Prostate gland (tissue), 2 donors: ENCODE results near the gene PRMT9. TPM values are rescaled to one million over a fixed set of nuclear protein-coding genes. Genes with fewer than 3 reads are reported as not detected.

Source experiments
- DNase-seq: peaks from one replicate; pipeline ENCODE4 v3.0.0-alpha.2; 2019; ENCODE audit warnings: low spot score
- H3K27ac ChIP-seq, 2 donors: fragments of 200-600 bp; sonication (generic); 2 replicates each; pipeline ENCODE4 v1.5.1; 2017 to 2019
- H3K27me3 ChIP-seq: fragments of 200-600 bp; sonication (generic); replicated peaks from 2 replicates; pipeline ENCODE4 v1.5.1; 2019; ENCODE audit not compliant: insufficient read depth
- H3K36me3 ChIP-seq, 2 donors: fragments of 200-600 bp; sonication (generic); 1 replicate in 1 of 2; 2 replicates in 1 of 2; pipeline versions ENCODE4 v1.5.1 to v1.8.1; 2017 to 2019
- H3K4me1 ChIP-seq: fragments of 200-600 bp; sonication (generic); replicated peaks from 2 replicates; pipeline ENCODE4 v1.5.1; 2019
- H3K4me3 ChIP-seq, 2 donors: fragments of 200-600 bp; sonication (generic); 2 replicates each; pipeline ENCODE4 v1.5.1; 2017 to 2019
- H3K9me3 ChIP-seq: fragments of 200-600 bp; sonication (generic); 2 replicates; pipeline ENCODE4 v1.5.1; 2017
- CTCF ChIP-seq, 4 experiments: fragments of 200-600 bp in 2 of 4; fragments of 450-650 bp in 2 of 4; sonication (generic) in 2 of 4; IDR thresholded peaks; 1 replicate in 3 of 4; 2 replicates in 1 of 4; pipeline ENCODE4 v1.5.1; 2016 to 2019; ENCODE audit warnings: antibody characterized with exemption in 4 of 4, mild to moderate bottlenecking in 2 of 4, moderate library complexity in 2 of 4
- POLR2A ChIP-seq: fragments of 450-650 bp; IDR thresholded peaks from one replicate; pipeline ENCODE4 v1.6.1; 2016; ENCODE audit warnings: antibody characterized with exemption, mild to moderate bottlenecking
- POLR2AphosphoS5 ChIP-seq: sonication (generic); formaldehyde crosslinking; IDR thresholded peaks from one replicate; pipeline ENCODE4 v1.6.1; 2017; ENCODE audit warnings: antibody characterized with exemption
- WGBS: methylation state at CpG from one replicate; pipeline ENCODE4 v1.1.5; 2018; 5-methylcytosine and 5-hydroxymethylcytosine counted together
- intact Hi-C: fragments of 100-400 bp; cut with DNase I; formaldehyde crosslinking; loops from one replicate; pipeline ENCODE4 v1.14.2; 2022
- total RNA-seq, 2 donors: library from RNA; depleted of rRNA; stranded (reverse); fragments of >200 nt; gene quantifications; one replicate each; pipeline ENCODE4 v1.1.0, GENCODE V29; 2016

PRMT9 gene
- total RNA-seq, 2 donors from 2014 or later: 10.4 to 15.7 TPM

- intact Hi-C loops: loop anchor here (10.0 kb wide), 1 partner anchor 254 kb away; no protein-coding TSS in a partner anchor
- Histone ChIP-seq H3K27me3 (no peaks in the 10 kb centered on the region), H3K9me3 (no peaks in the 10 kb centered on the region), H3K36me3 (no peaks in the 10 kb centered on the region), H3K4me3 (no peak overlapping the region), H3K27ac (no peak overlapping the region), H3K4me1 (no peaks in the 10 kb centered on the region)
- DNase-seq: no peak
- no peak for TF ChIP-seq POLR2A
- no peak for TF ChIP-seq POLR2AphosphoS5
- no peak for TF ChIP-seq CTCF (IDR thresholded peaks at IDR 0.05)
- WGBS: 83% methylated on average over 1 of the region's 1 CpG
Measured at GRCh38 chr4:147610686-147611085, 73.3 kb downstream of the PRMT9 start.

GRCh38 chr4:147607471-147607870 lies 76.5 kb downstream of the PRMT9 start:
- H3K4me1 ChIP-seq: no peaks in the 10 kb centered on the region
- no peaks in the 10 kb centered on the region for H3K27me3 ChIP-seq
- TF ChIP-seq POLR2A: no peak
- no peak for TF ChIP-seq CTCF (IDR thresholded peaks at IDR 0.05)
- no peak for TF ChIP-seq POLR2AphosphoS5
- intact Hi-C loops: no loop called here
- H3K9me3 ChIP-seq: no peaks in the 10 kb centered on the region
- H3K4me3 ChIP-seq: no peak overlapping the region
- H3K27ac ChIP-seq: no peak overlapping the region
- H3K36me3 ChIP-seq: no peaks in the 10 kb centered on the region
- DNase-seq: no peak
- 76% methylated on average over 1 of the region's 1 CpG for WGBS

GRCh38 chr4:147605499-147605898 lies 78.5 kb downstream of the PRMT9 start:
- no peaks in the 10 kb centered on the region for H3K36me3 ChIP-seq
- H3K4me3 ChIP-seq: no peak overlapping the region
- H3K9me3 ChIP-seq: no peaks in the 10 kb centered on the region
- H3K27ac ChIP-seq: no peak overlapping the region
- TF ChIP-seq CTCF (IDR thresholded peaks at IDR 0.05) (no peak), POLR2A (no peak), POLR2AphosphoS5 (no peak)
- intact Hi-C loops: no loop called here
- H3K27me3 ChIP-seq: no peaks in the 10 kb centered on the region
- no peak for DNase-seq
- H3K4me1 ChIP-seq: no peaks in the 10 kb centered on the region

GRCh38 chr4:147599769-147600168 lies 84.2 kb downstream of the PRMT9 start:
- Histone ChIP-seq H3K27ac (no peak overlapping the region), H3K36me3 (no peaks in the 10 kb centered on the region), H3K4me3 (no peak overlapping the region), H3K9me3 (no peaks in the 10 kb centered on the region), H3K27me3 (no peaks in the 10 kb centered on the region), H3K4me1 (no peaks in the 10 kb centered on the region)
- intact Hi-C loops: no loop called here
- no peak for DNase-seq
- WGBS: 67% methylated on average over 3 of the region's 3 CpGs
- TF ChIP-seq CTCF (IDR thresholded peaks at IDR 0.05) (no peak), POLR2AphosphoS5 (no peak), POLR2A (no peak)

GRCh38 chr4:147599206-147599605 lies 84.8 kb downstream of the PRMT9 start:
- no peaks in the 10 kb centered on the region for H3K9me3 ChIP-seq
- H3K27ac ChIP-seq: no peak overlapping the region
- H3K27me3 ChIP-seq: no peaks in the 10 kb centered on the region
- no peak overlapping the region for H3K4me3 ChIP-seq
- 91% methylated on average over 1 of the region's 1 CpG for WGBS
- TF ChIP-seq POLR2AphosphoS5: no peak
- no peak for TF ChIP-seq CTCF (IDR thresholded peaks at IDR 0.05)
- TF ChIP-seq POLR2A: no peak
- intact Hi-C loops: no loop called here
- H3K4me1 ChIP-seq: no peaks in the 10 kb centered on the region
- H3K36me3 ChIP-seq: no peaks in the 10 kb centered on the region
- DNase-seq: no peak
